Psoas muscle (tissue), 8 donors: ENCODE results near the gene C1GALT1C1. TPM values are rescaled to one million over a fixed set of nuclear protein-coding genes. Genes with fewer than 3 reads are reported as not detected.

Source experiments
- ATAC-seq, 4 donors: fragments of 200-7000 bp; cut with Tn5 transposase; one replicate each; pipeline ENCODE4 v1.9.1; 2020; ENCODE audit warnings: moderate library complexity in 3 of 4, mild to moderate bottlenecking in 2 of 4
- DNase-seq, 2 donors: peaks; one replicate each; pipeline ENCODE4 v3.0.0-alpha.2; 2020
- H3K27ac ChIP-seq: fragments of 200-600 bp; one replicate; pipeline ENCODE4 v1.8.0; 2022
- H3K27me3 ChIP-seq, 3 donors: fragments of 200-600 bp in 1 of 3; one replicate each; pipeline versions ENCODE4 v1.6.1 to v1.8.0; 2013 to 2022; ENCODE audit warnings: low read length in 2 of 3, mild to moderate bottlenecking in 2 of 3, moderate library complexity in 1 of 3; ENCODE audit not compliant: insufficient read depth in 3 of 3
- H3K36me3 ChIP-seq, 2 donors: fragments of 200-600 bp in 1 of 2; one replicate each; pipeline versions ENCODE4 v1.6.1 to v1.8.0; 2013 to 2022; ENCODE audit warnings: low read depth in 1 of 2, mild to moderate bottlenecking in 1 of 2, moderate library complexity in 1 of 2; ENCODE audit not compliant: insufficient read depth in 1 of 2
- H3K4me1 ChIP-seq: fragments of 200-600 bp; one replicate; pipeline ENCODE4 v1.8.0; 2022
- H3K4me3 ChIP-seq: fragments of 200-600 bp; one replicate; pipeline ENCODE4 v1.8.0; 2022; ENCODE audit warnings: mild to moderate bottlenecking
- H3K9me3 ChIP-seq: fragments of 200-600 bp; one replicate; pipeline ENCODE4 v1.8.0; 2022
- WGBS, 3 donors: extraction: QIAGEN DNeasy Blood & Tissue Kit; methylation state at CpG; one replicate each; pipeline versions ENCODE4 v1.1.6 to v1.1.7; 2013; 5-methylcytosine and 5-hydroxymethylcytosine counted together
- intact Hi-C, 2 donors: fragments of 100-400 bp; cut with DNase I; formaldehyde crosslinking; loops; one replicate each; pipeline versions ENCODE4 v1.11.0 to v1.14.2; 2022
- polyA plus RNA-seq, 3 donors: library from polyadenylated mRNA; stranded (reverse); fragments of 200-250 nt; gene quantifications; one replicate each; pipeline ENCODE4 v1.2.3, GENCODE V29; 2013
- total RNA-seq, 4 donors: library from RNA; stranded (reverse); fragmentation: NEBNext Ultra II Directional in 2 of 4; extraction: Animal tissue kit (Norgen Biotek cat#: 25700) in 2 of 4; gene quantifications; one replicate each; pipeline versions ENCODE4 v1.2.1 to v1.2.4, GENCODE V29; 2021 to 2023
- TF ChIP-seq, protein P1 (sequence below): fragments of 200-600 bp; IDR thresholded peaks from one replicate; pipeline ENCODE4 v1.8.0; 2022; ENCODE audit warnings: antibody characterized with exemption
- donor health status: healthy with polysubstance abuse.
- donor health status: DM: no; HTN: no; CAD: no; lungs with moderate emphysema.
- donor health status: Bipolar disorder and iron deficiency.
- donor health status: healthy.
- donor health status: DM: yes; HTN: yes; CAD: no.
- donor health status: DM: no; HTN: no; CAD: no.
- donor health status: DM: no; HTN: no; CAD: no.
- donor health status: DM: yes; HTN: yes; CAD: no.

Gene C1GALT1C1
- total and polyA plus RNA-seq, 7 donors = 5.0 to 16.0 (median 6.3) TPM

- DNase-seq = no peak
- no peak overlapping the region for H3K27ac ChIP-seq
- ATAC-seq = no peak
- no peaks in the 10 kb centered on the region for H3K4me1 ChIP-seq
- TF ChIP-seq, protein P1, sequence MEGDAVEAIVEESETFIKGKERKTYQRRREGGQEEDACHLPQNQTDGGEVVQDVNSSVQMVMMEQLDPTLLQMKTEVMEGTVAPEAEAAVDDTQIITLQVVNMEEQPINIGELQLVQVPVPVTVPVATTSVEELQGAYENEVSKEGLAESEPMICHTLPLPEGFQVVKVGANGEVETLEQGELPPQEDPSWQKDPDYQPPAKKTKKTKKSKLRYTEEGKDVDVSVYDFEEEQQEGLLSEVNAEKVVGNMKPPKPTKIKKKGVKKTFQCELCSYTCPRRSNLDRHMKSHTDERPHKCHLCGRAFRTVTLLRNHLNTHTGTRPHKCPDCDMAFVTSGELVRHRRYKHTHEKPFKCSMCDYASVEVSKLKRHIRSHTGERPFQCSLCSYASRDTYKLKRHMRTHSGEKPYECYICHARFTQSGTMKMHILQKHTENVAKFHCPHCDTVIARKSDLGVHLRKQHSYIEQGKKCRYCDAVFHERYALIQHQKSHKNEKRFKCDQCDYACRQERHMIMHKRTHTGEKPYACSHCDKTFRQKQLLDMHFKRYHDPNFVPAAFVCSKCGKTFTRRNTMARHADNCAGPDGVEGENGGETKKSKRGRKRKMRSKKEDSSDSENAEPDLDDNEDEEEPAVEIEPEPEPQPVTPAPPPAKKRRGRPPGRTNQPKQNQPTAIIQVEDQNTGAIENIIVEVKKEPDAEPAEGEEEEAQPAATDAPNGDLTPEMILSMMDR = no peak
- H3K9me3 ChIP-seq = peaks cover 3% of the 10 kb centered on the region
- H3K4me3 ChIP-seq = no peak overlapping the region
- no peaks in the 10 kb centered on the region for H3K36me3 ChIP-seq
- intact Hi-C loops = no loop called here
- H3K27me3 ChIP-seq = no peaks in the 10 kb centered on the region
- WGBS, 3 donors = 68 to 84% (median 82%) methylated on average over 4 of the region's 4 CpGs
Measured at GRCh38 chrX:120638619-120639018, 8.8 kb upstream of the C1GALT1C1 start.

GRCh38 chrX:120625371-120625770 is 4.5 kb downstream of the C1GALT1C1 start:
- H3K4me3 ChIP-seq = no peak overlapping the region
- peaks cover 0 to 5% of the 10 kb centered on the region in 2 donors for H3K36me3 ChIP-seq
- no peaks in the 10 kb centered on the region for H3K27me3 ChIP-seq
- ATAC-seq (no peak), DNase-seq (no peak)
- TF ChIP-seq, protein P1 = no peak
- no peaks in the 10 kb centered on the region for H3K9me3 ChIP-seq
- no peaks in the 10 kb centered on the region for H3K4me1 ChIP-seq
- 63 to 69% (median 68%) methylated on average over 2 of the region's 2 CpGs for WGBS, 3 donors
- no peak overlapping the region for H3K27ac ChIP-seq
- intact Hi-C loops = no loop called here

DNA sequence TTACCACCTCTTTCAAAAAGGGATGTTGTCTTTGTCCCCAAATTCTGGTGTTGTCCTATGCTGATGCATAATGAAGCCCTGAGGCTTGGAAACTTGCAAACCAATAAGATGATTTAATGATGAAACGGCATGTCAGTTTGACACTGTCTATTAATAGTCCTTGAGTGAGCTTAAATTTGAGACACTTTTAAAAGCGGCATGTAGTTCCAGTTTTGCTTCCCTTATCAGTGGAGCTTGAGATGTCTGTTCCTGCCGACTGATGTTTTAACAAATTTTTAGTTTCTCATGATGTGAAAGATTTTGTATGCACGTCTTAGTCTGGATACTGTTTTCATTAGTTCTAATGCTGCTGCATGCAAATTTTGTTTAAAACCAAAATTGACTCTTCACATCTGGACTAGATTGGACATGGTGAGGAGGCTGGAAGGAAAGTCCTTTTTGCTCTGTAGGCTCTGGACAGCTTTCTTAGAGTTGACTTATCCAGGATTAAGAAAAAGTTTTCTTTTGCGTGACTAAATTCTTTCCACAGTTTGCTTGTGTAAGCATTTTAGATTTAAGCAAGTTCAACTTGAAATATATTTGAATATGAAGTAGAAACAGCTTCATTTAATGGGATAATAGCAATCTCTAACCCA is 11.7 kb downstream of the C1GALT1C1 start:
- 49 to 71% (median 64%) methylated on average over 5 of the region's 5 CpGs for WGBS, 3 donors
- DNase-seq (no peak), ATAC-seq (no peak)
- Histone ChIP-seq H3K4me3 (no peak overlapping the region), H3K36me3 (peaks cover 0 to 16% of the 10 kb centered on the region in 2 donors), H3K9me3 (no peaks in the 10 kb centered on the region), H3K27me3 (no peaks in the 10 kb centered on the region), H3K27ac (no peak overlapping the region), H3K4me1 (no peaks in the 10 kb centered on the region)
- TF ChIP-seq, protein P1 = no peak
- intact Hi-C loops = no loop called here

DNA sequence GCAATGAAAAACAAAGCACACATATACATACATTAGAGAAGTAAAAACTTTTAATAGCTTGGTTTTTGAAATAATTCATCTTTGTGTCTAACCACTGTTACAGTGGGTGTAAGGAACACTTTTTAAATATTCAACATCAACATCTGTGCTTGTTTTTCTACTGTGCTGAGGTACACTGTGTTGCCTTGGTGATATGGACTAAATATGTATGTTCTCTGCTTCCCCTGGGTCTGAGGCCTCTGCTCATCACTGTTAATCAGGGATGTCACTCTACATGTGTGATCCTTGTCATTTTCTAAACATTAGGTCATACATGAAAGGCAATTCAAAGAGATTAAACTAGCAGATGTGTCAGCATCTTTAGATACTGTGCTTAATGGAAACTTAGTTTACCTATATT is 15.0 kb downstream of the C1GALT1C1 start:
- ATAC-seq = no peak
- no peak overlapping the region for H3K27ac ChIP-seq

More for the DNA sequence above, 15.0 kb downstream of the C1GALT1C1 start:
- H3K4me1 ChIP-seq = no peaks in the 10 kb centered on the region
- no peak for DNase-seq
- intact Hi-C loops = no loop called here
- TF ChIP-seq, protein P1 = no peak
- H3K36me3 ChIP-seq = peaks cover 0 to 43% of the 10 kb centered on the region in 2 donors
- H3K27me3 ChIP-seq = no peaks in the 10 kb centered on the region
- H3K9me3 ChIP-seq = no peaks in the 10 kb centered on the region
- H3K4me3 ChIP-seq = no peak overlapping the region
